HepG2 (cell line): ENCODE measurements around the gene CAVIN2. TPM values are rescaled to one million over a fixed set of nuclear protein-coding genes. Genes with fewer than 3 reads are reported as not detected.

ENCODE experiments used
- ATAC-seq: fragments of 200-7000 bp; cut with Tn5 transposase; 3 replicates; pipeline ENCODE4 v1.9.1; 2020; ENCODE audit warnings: mild to moderate bottlenecking, moderate library complexity
- BruUV-seq: library from RNA; stranded (reverse); fragments of 400-500 nt; replicated peaks from 2 replicates; lab custom pipeline; 2021; lab: Mats Ljungman, UMichigan
- CTCF ChIA-PET: fragments of 300-600 bp; formaldehyde crosslinking; extraction: SDS; loops from one replicate; lab custom pipeline; 2021; ENCODE audit warnings: low total read pairs, inconsistent platforms, low intra/inter-chr PET ratio; lab: Yijun Ruan, JAX
- POLR2A ChIA-PET: fragments of 350-600 bp; sonication (Branson Sonifier 250); formaldehyde crosslinking; loops from one replicate; lab custom pipeline; 2020; ENCODE audit warnings: antibody characterized with exemption, inconsistent platforms; lab: Yijun Ruan, JAX
- DNase-seq: peaks from one replicate; pipeline ENCODE4 v3.0.0-alpha.2; 2015; ENCODE audit warnings: low spot score
- FAIRE-seq: peaks from 3 replicates; lab custom pipeline; 2011; peaks lifted over from hg19 to GRCh38; lab: Jason Lieb, UNC
- H2AFZ ChIP-seq: one replicate; pipeline ENCODE4 v1.6.1; 2011; ENCODE audit warnings: low read length, inconsistent platforms
- H3K27ac ChIP-seq: fragments of 300-600 bp; 3 replicates; pipeline ENCODE4 v1.8.0; 2011; ENCODE audit warnings: mixed run types, mild to moderate bottlenecking, mixed read lengths, low read length, inconsistent platforms; ENCODE audit not compliant: insufficient read depth; ENCODE audit errors: extremely low read length
- H3K27me3 ChIP-seq, 2 experiments: fragments of 200-600 bp in 1 of 2; 2 replicates in 1 of 2; 3 replicates in 1 of 2; pipeline versions ENCODE4 v1.6.0 to v1.8.0; 2011; ENCODE audit warnings: low read length in 2 of 2, mild to moderate bottlenecking in 2 of 2, moderate library complexity in 2 of 2, inconsistent platforms in 1 of 2; ENCODE audit not compliant: insufficient read depth in 2 of 2, control insufficient read depth in 1 of 2
- H3K36me3 ChIP-seq, 2 experiments: fragments of 200-600 bp in 1 of 2; replicated peaks in 1 of 2; 2 replicates in 1 of 2; 3 replicates in 1 of 2; pipeline versions ENCODE4 v1.5.1 to v1.8.0; 2011; ENCODE audit warnings: low read length in 2 of 2, inconsistent platforms in 1 of 2; ENCODE audit not compliant: insufficient read depth in 2 of 2, control insufficient read depth in 1 of 2
- H3K4me1 ChIP-seq: 2 replicates; pipeline ENCODE4 v1.5.1; 2012; ENCODE audit warnings: low read length, inconsistent platforms; ENCODE audit not compliant: insufficient read depth
- H3K4me2 ChIP-seq: 2 replicates; pipeline ENCODE4 v1.6.0; 2011; ENCODE audit warnings: low read depth, low read length, inconsistent platforms
- H3K4me3 ChIP-seq, 3 experiments: fragments of 200-600 bp in 1 of 3; sonication (generic), shearing (Covaris generic) in 1 of 3; replicated peaks in 1 of 3; 2 replicates each; pipeline ENCODE4 v1.5.1; 2011 to 2016; ENCODE audit warnings: low read length in 3 of 3, inconsistent platforms in 2 of 3, low read depth in 2 of 3, mild to moderate bottlenecking in 2 of 3, control low read depth in 1 of 3, mixed read lengths in 1 of 3; ENCODE audit not compliant: insufficient read depth in 1 of 3
- H3K79me2 ChIP-seq: one replicate; pipeline ENCODE4 v1.6.1; 2011; ENCODE audit warnings: low read length, inconsistent platforms; ENCODE audit not compliant: insufficient read depth
- H3K9ac ChIP-seq: 2 replicates; pipeline ENCODE4 v1.6.0; 2011; ENCODE audit warnings: mild to moderate bottlenecking, low read depth, low read length, inconsistent platforms; ENCODE audit not compliant: insufficient read depth
- H3K9me3 ChIP-seq: 2 replicates; pipeline ENCODE4 v1.5.1; 2012; ENCODE audit warnings: mild to moderate bottlenecking, low read length
- H4K20me1 ChIP-seq: 2 replicates; pipeline ENCODE4 v1.6.0; 2011; ENCODE audit warnings: inconsistent platforms, mild to moderate bottlenecking, low read length, moderate library complexity; ENCODE audit not compliant: insufficient read depth
- CENPT ChIP-seq: sonication (generic); formaldehyde crosslinking; IDR thresholded peaks from 2 replicates; pipeline ENCODE4 v1.8.0; 2022; ENCODE audit warnings: low read depth, mild to moderate bottlenecking, moderate library complexity, missing genetic modification reagents
- CHD4 ChIP-seq: fragments of 200-600 bp; sonication (generic); IDR thresholded peaks from 2 replicates; pipeline ENCODE4 v1.7.0; 2017; ENCODE audit warnings: mild to moderate bottlenecking, low read length, borderline replicate concordance
- KDM2A ChIP-seq: sonication (generic); formaldehyde crosslinking; IDR thresholded peaks from 2 replicates; pipeline ENCODE4 v1.4.0; 2020; ENCODE audit warnings: low read depth, missing genetic modification reagents, borderline replicate concordance
- NPAS2 ChIP-seq: sonication (generic); formaldehyde crosslinking; IDR thresholded peaks from 2 replicates; pipeline ENCODE4 v1.8.0; 2022; ENCODE audit warnings: mild to moderate bottlenecking, missing genetic modification reagents, borderline replicate concordance
- RERE ChIP-seq: IDR thresholded peaks from 2 replicates; pipeline ENCODE4 v1.6.1; 2016; ENCODE audit warnings: low read depth, missing genetic modification reagents, missing compliant biosample characterization
- RFX3 ChIP-seq: IDR thresholded peaks from 2 replicates; pipeline ENCODE4 v1.6.1; 2016; ENCODE audit warnings: missing biosample characterization, missing genetic modification reagents
- SMYD3 ChIP-seq: sonication (generic); formaldehyde crosslinking; IDR thresholded peaks from 2 replicates; pipeline ENCODE4 v1.8.1; 2023; ENCODE audit warnings: mild to moderate bottlenecking, missing genetic modification reagents
- SOX5 ChIP-seq: IDR thresholded peaks from 2 replicates; pipeline ENCODE4 v1.6.1; 2016; ENCODE audit warnings: borderline replicate concordance
- ZNF101 ChIP-seq: sonication (generic); formaldehyde crosslinking; IDR thresholded peaks from 2 replicates; pipeline ENCODE4 v1.4.0; 2020; ENCODE audit warnings: mild to moderate bottlenecking, low read depth, missing genetic modification reagents, borderline replicate concordance
- ZNF17 ChIP-seq: sonication (generic); formaldehyde crosslinking; IDR thresholded peaks from 2 replicates; pipeline ENCODE4 v1.5.0; 2020; ENCODE audit warnings: mild to moderate bottlenecking, missing genetic modification reagents
- ZNF354B ChIP-seq: sonication (generic); formaldehyde crosslinking; IDR thresholded peaks from 2 replicates; pipeline ENCODE4 v1.8.0; 2022; ENCODE audit warnings: mild to moderate bottlenecking, missing genetic modification reagents
- ZNF556 ChIP-seq: sonication (generic); formaldehyde crosslinking; IDR thresholded peaks from 2 replicates; pipeline ENCODE4 v1.4.0; 2020; ENCODE audit warnings: mild to moderate bottlenecking, missing genetic modification reagents, borderline replicate concordance
- ZNF563 ChIP-seq: sonication (generic); formaldehyde crosslinking; IDR thresholded peaks from 2 replicates; pipeline ENCODE4 v1.8.0; 2022; ENCODE audit warnings: mild to moderate bottlenecking, moderate library complexity, missing genetic modification reagents
- ZNF749 ChIP-seq: sonication (generic); formaldehyde crosslinking; IDR thresholded peaks from 2 replicates; pipeline ENCODE4 v1.8.0; 2022; ENCODE audit warnings: mild to moderate bottlenecking, missing genetic modification reagents, moderate library complexity, borderline replicate concordance
- ZNF839 ChIP-seq: sonication (generic); formaldehyde crosslinking; IDR thresholded peaks from 2 replicates; pipeline ENCODE4 v1.4.0; 2020; ENCODE audit warnings: missing genetic modification reagents, mild to moderate bottlenecking, borderline replicate concordance
- ZSCAN21 ChIP-seq: sonication (generic); formaldehyde crosslinking; IDR thresholded peaks from 2 replicates; pipeline ENCODE4 v1.8.0; 2022; ENCODE audit warnings: mild to moderate bottlenecking, missing genetic modification reagents, moderate library complexity, borderline replicate concordance
- WGBS: methylation state at CpG from one replicate; pipeline ENCODE4 v1.1.6; 2017; ENCODE audit warnings: low lambda C conversion rate; 5-methylcytosine and 5-hydroxymethylcytosine counted together
- in situ Hi-C: cut with HindIII; loops from 2 replicates; pipeline ENCODE4 v1.10.0; 2017; ENCODE audit warnings: low pct_unique_long_range_greater_than_20kb; ENCODE audit not compliant: extremely low pct_ligation_motif_present
- intact Hi-C: fragments of 100-400 bp; cut with micrococcal nuclease; formaldehyde crosslinking; loops from one replicate; pipeline ENCODE4 v1.10.0; 2022; ENCODE audit not compliant: unreplicated experiment
- polyA plus RNA-seq, 8 experiments: library from polyadenylated mRNA; depleted of rRNA in 3 of 8; stranded (reverse) in 7 of 8; unstranded in 1 of 8; fragments of >200 nt; fragmentation: Illumina TruSeq in 4 of 8; extraction: Trizol in 4 of 8; gene quantifications; 2 replicates each; pipeline versions ENCODE4 v1.2.1 to v1.2.3, GENCODE V29; 2011 to 2016; ENCODE audit warnings: low read depth in 4 of 8, missing spikeins in 1 of 8, mixed read lengths in 1 of 8; ENCODE audit not compliant: insufficient read depth in 1 of 8
- total RNA-seq, 5 experiments: library from RNA; depleted of rRNA; stranded (reverse); fragments of >200 nt; fragmentation: Illumina TruSeq; extraction: Trizol; gene quantifications; 2 replicates each; pipeline ENCODE4 v1.2.3, GENCODE V29; 2016; ENCODE audit warnings: low read depth in 1 of 5
- TF ChIP-seq, protein P1 (sequence below): sonication (generic); formaldehyde crosslinking; IDR thresholded peaks from 2 replicates; pipeline ENCODE4 v1.4.0; 2020; ENCODE audit warnings: missing genetic modification reagents

The CAVIN2 gene
- total and polyA plus RNA-seq, 2 of the 13 experiments (the other 11 are each of a cell fraction or from before 2014, with no cell fraction given): 7.6 to 38.8 TPM

- WGBS: 20% methylated on average over 1 of the region's 1 CpG
- Histone ChIP-seq H3K36me3 (no peaks in the 10 kb centered on the region), H3K9me3 (no peaks in the 10 kb centered on the region), H2AFZ (no peak overlapping the region), H3K9ac (peak overlapping the region; percentile 50), H3K4me2 (peak overlapping the region; percentile 77), H4K20me1 (no peaks in the 10 kb centered on the region), H3K4me1 (peaks cover 86% of the 10 kb centered on the region), H3K27ac (peak overlapping the region; percentile 82), H3K27me3 (no peaks in the 10 kb centered on the region), H3K79me2 (no peaks in the 10 kb centered on the region), H3K4me3 (peak overlapping the region in 1 of 3 experiments; percentile 38; a peak in 1 of 6 replicates)
- ChIA-PET POLR2A (interaction anchor here (1.4 to 7.4 kb wide), 4 partner anchors 21 to 49 kb away, joined by 3 to 69 read pairs (median 6); partner anchors contain the start of gene CAVIN2), CTCF (no interaction called here)
- FAIRE-seq (no peak), DNase-seq (no peak), ATAC-seq (peak; percentile 27)
- in situ Hi-C loops: no loop called here
- BruUV-seq: TSS peak; percentile 53
- intact Hi-C loops: loop anchor here (1.0 to 10.0 kb wide), 6 partner anchors 15 to 230 kb away; partner anchors contain the start of gene CAVIN2
- TF ChIP-seq NPAS2 (CRISPR knock-in tag) (no peak), ZNF563 (CRISPR knock-in tag) (no peak), ZNF17 (CRISPR knock-in tag) (no peak), ZNF839 (no peak), CENPT (CRISPR knock-in tag) (no peak), ZNF354B (CRISPR knock-in tag) (0 out of 2 replicates have a peak, but pooled peaks have one; percentile 4), ZNF556 (CRISPR knock-in tag) (no peak), RERE (CRISPR knock-in tag) (no peak), CHD4 (no peak), SMYD3 (CRISPR knock-in tag) (no peak), ZSCAN21 (CRISPR knock-in tag) (0 out of 2 replicates have a peak, but pooled peaks have one; percentile 6), KDM2A (CRISPR knock-in tag) (no peak), SOX5 (CRISPR knock-in tag) (no peak), RFX3 (CRISPR knock-in tag) (no peak), ZNF749 (CRISPR knock-in tag) (no peak), ZNF101 (CRISPR knock-in tag) (no peak)
- TF ChIP-seq, protein P1, sequence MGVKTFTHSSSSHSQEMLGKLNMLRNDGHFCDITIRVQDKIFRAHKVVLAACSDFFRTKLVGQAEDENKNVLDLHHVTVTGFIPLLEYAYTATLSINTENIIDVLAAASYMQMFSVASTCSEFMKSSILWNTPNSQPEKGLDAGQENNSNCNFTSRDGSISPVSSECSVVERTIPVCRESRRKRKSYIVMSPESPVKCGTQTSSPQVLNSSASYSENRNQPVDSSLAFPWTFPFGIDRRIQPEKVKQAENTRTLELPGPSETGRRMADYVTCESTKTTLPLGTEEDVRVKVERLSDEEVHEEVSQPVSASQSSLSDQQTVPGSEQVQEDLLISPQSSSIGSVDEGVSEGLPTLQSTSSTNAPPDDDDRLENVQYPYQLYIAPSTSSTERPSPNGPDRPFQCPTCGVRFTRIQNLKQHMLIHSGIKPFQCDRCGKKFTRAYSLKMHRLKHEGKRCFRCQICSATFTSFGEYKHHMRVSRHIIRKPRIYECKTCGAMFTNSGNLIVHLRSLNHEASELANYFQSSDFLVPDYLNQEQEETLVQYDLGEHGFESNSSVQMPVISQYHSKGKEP (CRISPR knock-in tag): no peak
These were observed 20.6 kb upstream of the CAVIN2 start for GRCh38 chr2:191867507-191867847.
